ENCODE measurements around the gene NLRP2B.
"Not testable (repeated sequence)": the region's sequence is repeated elsewhere in the genome, so short reads cannot be mapped to it uniquely, and the experiment has no call there.

The NLRP2B gene

DNA sequence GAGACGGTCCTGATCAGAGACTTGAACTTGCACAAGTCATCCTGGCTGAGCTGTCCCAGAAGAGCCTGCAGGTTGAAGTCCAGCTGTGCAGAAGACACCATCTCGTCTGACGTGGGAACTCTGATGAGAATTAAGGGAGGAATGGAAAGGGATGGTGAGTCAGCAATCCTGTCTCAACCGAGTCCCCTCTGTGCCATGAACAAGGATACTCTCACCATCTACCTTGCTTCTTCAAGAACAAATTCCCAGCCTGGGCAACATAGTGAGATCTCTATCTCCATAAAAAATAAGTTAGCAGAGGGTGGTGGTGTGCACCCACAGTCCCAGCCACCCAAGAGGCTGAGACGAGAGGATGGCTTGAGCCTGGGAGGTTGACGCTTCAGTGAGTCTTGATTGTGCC is at the start of gene NLRP2B:
Gene NLRP2B, minus strand, starts transcription at position 101 of the 400 bp plus-strand sequence.
- H3K36me3 ChIP-seq (ENCODE audit: low read depth): no peaks in the 10 kb centered on the region
- no peak within 1 kb of the TSS for H3K27ac ChIP-seq (ENCODE audit: poor library complexity, severe bottlenecking)
- no peaks in the 10 kb centered on the region for H3K27me3 ChIP-seq (ENCODE audit: insufficient read depth, poor library complexity, severe bottlenecking)
- no peak within 1 kb of the TSS for H3K4me3 ChIP-seq (ENCODE audit: severe bottlenecking)
- H3K9me3 ChIP-seq (ENCODE audit: severe bottlenecking): no peaks in the 10 kb centered on the region
- TF ChIP-seq, protein P1, sequence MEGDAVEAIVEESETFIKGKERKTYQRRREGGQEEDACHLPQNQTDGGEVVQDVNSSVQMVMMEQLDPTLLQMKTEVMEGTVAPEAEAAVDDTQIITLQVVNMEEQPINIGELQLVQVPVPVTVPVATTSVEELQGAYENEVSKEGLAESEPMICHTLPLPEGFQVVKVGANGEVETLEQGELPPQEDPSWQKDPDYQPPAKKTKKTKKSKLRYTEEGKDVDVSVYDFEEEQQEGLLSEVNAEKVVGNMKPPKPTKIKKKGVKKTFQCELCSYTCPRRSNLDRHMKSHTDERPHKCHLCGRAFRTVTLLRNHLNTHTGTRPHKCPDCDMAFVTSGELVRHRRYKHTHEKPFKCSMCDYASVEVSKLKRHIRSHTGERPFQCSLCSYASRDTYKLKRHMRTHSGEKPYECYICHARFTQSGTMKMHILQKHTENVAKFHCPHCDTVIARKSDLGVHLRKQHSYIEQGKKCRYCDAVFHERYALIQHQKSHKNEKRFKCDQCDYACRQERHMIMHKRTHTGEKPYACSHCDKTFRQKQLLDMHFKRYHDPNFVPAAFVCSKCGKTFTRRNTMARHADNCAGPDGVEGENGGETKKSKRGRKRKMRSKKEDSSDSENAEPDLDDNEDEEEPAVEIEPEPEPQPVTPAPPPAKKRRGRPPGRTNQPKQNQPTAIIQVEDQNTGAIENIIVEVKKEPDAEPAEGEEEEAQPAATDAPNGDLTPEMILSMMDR (IDR thresholded peaks at IDR 0.05; ENCODE audit: poor library complexity, severe bottlenecking): no peak
- no peak for DNase-seq (ENCODE audit: low spot score)
- no peaks in the 10 kb centered on the region for H3K4me1 ChIP-seq (ENCODE audit: insufficient read depth, poor library complexity, severe bottlenecking)
- ATAC-seq (ENCODE audit: low read depth): no peak

DNA sequence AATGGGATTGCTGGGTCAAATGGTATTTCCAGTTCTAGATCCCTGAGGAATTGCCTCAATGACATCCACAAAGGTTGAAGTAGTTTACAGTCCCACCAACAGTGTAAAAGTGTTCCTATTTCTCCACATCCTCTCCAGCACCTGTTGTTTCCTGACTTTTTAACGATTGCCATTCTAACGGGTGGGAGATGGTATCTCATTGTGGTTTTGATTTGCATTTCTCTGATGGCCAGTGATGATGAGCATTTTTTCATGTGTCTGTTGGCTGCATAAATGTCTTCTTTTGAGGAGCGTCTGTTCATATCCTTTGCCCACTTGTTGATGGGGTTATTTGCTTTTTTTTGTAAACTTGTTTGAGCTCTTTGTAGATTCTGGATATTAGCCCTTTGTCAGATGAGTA is 45.9 kb upstream of the NLRP2B start:
- H3K4me3 ChIP-seq (ENCODE audit: severe bottlenecking); H3K27me3 ChIP-seq (ENCODE audit: insufficient read depth, poor library complexity, severe bottlenecking); ATAC-seq (ENCODE audit: low read depth): not testable (repeated sequence)

DNA sequence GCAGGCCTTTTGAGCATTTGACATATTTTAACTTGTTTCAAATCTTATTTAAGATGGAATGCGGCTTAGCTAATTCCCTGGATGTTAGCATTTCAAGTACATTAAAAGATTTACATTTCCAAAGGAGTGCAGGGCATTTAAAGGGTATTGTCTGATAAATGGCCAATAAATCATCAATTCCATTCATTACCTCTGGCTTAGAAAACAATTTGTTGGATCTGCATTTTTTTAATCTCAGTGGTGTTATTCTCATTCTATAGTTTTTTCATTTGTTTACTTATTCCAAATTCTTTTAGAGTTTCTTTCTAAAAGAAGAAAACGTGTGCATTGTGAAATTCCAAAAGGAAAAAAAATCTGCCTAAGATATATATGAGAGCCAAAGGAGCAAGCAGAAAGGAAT is 1.3 kb upstream of the NLRP2B start:
- Histone ChIP-seq H3K4me1 (ENCODE audit: insufficient read depth, poor library complexity, severe bottlenecking) (no peaks in the 10 kb centered on the region), H3K4me3 (ENCODE audit: severe bottlenecking) (no peak overlapping the region), H3K36me3 (ENCODE audit: low read depth) (no peaks in the 10 kb centered on the region), H3K27me3 (ENCODE audit: insufficient read depth, poor library complexity, severe bottlenecking) (no peaks in the 10 kb centered on the region), H3K9me3 (ENCODE audit: severe bottlenecking) (no peaks in the 10 kb centered on the region), H3K27ac (ENCODE audit: poor library complexity, severe bottlenecking) (no peak overlapping the region)
- ATAC-seq (ENCODE audit: low read depth): no peak
- DNase-seq (ENCODE audit: low spot score): no peak
- TF ChIP-seq, protein P1 (IDR thresholded peaks at IDR 0.05; ENCODE audit: poor library complexity, severe bottlenecking): no peak

More for the DNA sequence above, 45.9 kb upstream of the NLRP2B start:
- H3K36me3 ChIP-seq (ENCODE audit: low read depth); DNase-seq (ENCODE audit: low spot score); H3K4me1 ChIP-seq (ENCODE audit: insufficient read depth, poor library complexity, severe bottlenecking); H3K27ac ChIP-seq (ENCODE audit: poor library complexity, severe bottlenecking); H3K9me3 ChIP-seq (ENCODE audit: severe bottlenecking): not testable (repeated sequence)

DNA sequence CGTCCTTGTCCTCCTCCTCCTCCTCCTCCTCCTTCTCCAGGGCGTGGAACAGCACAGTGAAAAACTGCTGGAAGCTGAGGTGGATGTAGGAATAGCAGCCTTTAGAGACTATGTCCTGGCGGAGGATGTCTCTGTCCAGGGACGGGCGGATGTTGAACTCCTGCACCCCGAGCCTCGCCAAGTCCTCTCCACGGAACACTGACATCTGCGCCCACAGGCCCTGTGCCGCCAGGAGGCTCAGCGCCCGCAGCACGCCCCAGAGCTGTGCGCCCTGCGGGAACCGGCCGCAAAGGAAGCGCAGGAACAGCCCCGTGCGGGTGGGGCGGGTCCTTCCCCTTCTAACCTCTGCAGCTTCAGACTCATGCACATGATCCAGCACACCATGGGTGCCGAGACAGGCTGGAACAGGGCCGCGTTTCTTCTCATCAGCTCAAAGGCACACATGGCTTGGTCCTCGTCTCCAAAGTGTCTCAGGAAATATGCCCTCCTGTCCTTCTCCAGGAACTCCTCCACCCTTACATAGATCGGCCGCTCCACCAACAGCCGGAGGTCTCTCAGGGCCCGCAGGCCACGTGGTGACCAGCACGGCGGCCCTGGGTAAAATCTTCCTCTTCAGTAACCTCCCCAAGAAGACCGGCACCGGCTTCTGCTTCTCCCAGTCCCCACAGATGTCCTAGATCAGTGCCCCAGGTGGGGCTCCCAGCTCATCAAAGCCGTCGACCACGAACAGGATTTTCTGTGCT is 1.2 kb downstream of the NLRP2B start:
- ATAC-seq (ENCODE audit: low read depth) (no peak), DNase-seq (ENCODE audit: low spot score) (no peak)
- Histone ChIP-seq H3K4me1 (ENCODE audit: insufficient read depth, poor library complexity, severe bottlenecking) (no peaks in the 10 kb centered on the region), H3K9me3 (ENCODE audit: severe bottlenecking) (no peaks in the 10 kb centered on the region), H3K4me3 (ENCODE audit: severe bottlenecking) (no peak overlapping the region), H3K36me3 (ENCODE audit: low read depth) (no peaks in the 10 kb centered on the region), H3K27me3 (ENCODE audit: insufficient read depth, poor library complexity, severe bottlenecking) (no peaks in the 10 kb centered on the region), H3K27ac (ENCODE audit: poor library complexity, severe bottlenecking) (no peak overlapping the region)
- TF ChIP-seq, protein P1 (IDR thresholded peaks at IDR 0.05; ENCODE audit: poor library complexity, severe bottlenecking): no peak

DNA sequence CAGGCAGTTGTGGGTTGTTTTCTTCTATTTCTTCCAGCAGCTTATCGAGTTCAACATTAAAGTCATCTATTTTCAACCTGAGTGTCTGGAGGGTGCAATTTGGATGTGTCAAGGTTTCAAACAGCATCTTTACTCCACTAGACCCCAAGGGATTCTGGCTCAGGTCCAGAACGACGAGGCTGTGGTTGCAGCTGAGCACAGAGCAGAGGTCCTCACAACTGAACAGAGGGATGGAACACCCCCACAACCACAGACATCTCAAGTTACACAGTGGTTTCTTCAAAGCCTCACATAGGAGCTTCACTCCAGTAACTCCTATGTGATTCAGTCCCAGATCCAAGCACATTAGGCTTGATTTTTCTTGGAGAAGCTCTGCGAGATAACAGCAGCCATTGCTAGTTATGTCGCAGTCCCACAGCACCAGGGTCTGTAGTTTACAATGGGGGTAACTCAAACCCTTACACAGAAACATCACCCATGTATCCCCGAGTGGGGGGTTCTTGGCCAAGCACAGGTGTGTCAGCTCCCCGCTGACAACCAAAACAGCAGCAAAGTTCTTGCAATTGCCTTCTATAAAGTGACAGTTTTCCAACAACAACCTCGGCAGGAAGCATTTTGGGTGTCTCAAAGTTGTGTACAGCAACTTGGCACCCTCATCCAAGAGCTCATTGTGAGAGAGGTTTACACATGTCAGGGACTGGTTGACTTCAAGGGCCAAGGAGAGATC is 2.8 kb downstream of the NLRP2B start:
- TF ChIP-seq, protein P1 (IDR thresholded peaks at IDR 0.05; ENCODE audit: poor library complexity, severe bottlenecking): no peak
- Histone ChIP-seq H3K4me1 (ENCODE audit: insufficient read depth, poor library complexity, severe bottlenecking) (no peaks in the 10 kb centered on the region), H3K36me3 (ENCODE audit: low read depth) (no peaks in the 10 kb centered on the region), H3K9me3 (ENCODE audit: severe bottlenecking) (no peaks in the 10 kb centered on the region), H3K27me3 (ENCODE audit: insufficient read depth, poor library complexity, severe bottlenecking) (no peaks in the 10 kb centered on the region), H3K27ac (ENCODE audit: poor library complexity, severe bottlenecking) (no peak overlapping the region), H3K4me3 (ENCODE audit: severe bottlenecking) (no peak overlapping the region)
- no peak for ATAC-seq (ENCODE audit: low read depth)
- no peak for DNase-seq (ENCODE audit: low spot score)

All from RWPE2 (cell line).